Osteoblast (primary cell): ENCODE data around the gene NDOR1. TPM values are rescaled to one million over a fixed set of nuclear protein-coding genes. Genes with fewer than 3 reads are reported as not detected.

Source experiments
- DNase-seq: peaks from one replicate; pipeline ENCODE4 v3.0.0; 2011; ENCODE audit warnings: low spot score, mixed read lengths; ENCODE audit not compliant: insufficient read length; ENCODE audit errors: missing footprints
- H2AFZ ChIP-seq: 2 replicates; pipeline ENCODE4 v1.6.0; 2011; ENCODE audit warnings: mild to moderate bottlenecking, low read length
- H3K27ac ChIP-seq: 2 replicates; pipeline ENCODE4 v1.5.1; 2011; ENCODE audit warnings: mild to moderate bottlenecking, low read depth, low read length, moderate library complexity
- H3K27me3 ChIP-seq: 2 replicates; pipeline ENCODE4 v1.6.0; 2012; ENCODE audit warnings: mild to moderate bottlenecking, control low read depth, inconsistent platforms, low read length, moderate library complexity; ENCODE audit not compliant: insufficient read depth
- H3K36me3 ChIP-seq: 2 replicates; pipeline ENCODE4 v1.5.1; 2011; ENCODE audit warnings: mild to moderate bottlenecking, low read length, control low read depth, moderate library complexity; ENCODE audit not compliant: insufficient read depth
- H3K4me1 ChIP-seq: 2 replicates; pipeline ENCODE4 v1.5.1; 2011; ENCODE audit warnings: mild to moderate bottlenecking, low read length, control low read depth, moderate library complexity; ENCODE audit not compliant: insufficient read depth
- H3K4me2 ChIP-seq: 2 replicates; pipeline ENCODE4 v1.6.0; 2011; ENCODE audit warnings: mild to moderate bottlenecking, low read length; ENCODE audit not compliant: insufficient read depth
- H3K4me3 ChIP-seq: fragments of 200-600 bp; sonication (generic); 3 replicates; pipeline ENCODE4 v1.5.1; 2012; ENCODE audit warnings: mild to moderate bottlenecking, low read length, inconsistent platforms; ENCODE audit not compliant: insufficient read depth
- H3K79me2 ChIP-seq: 2 replicates; pipeline ENCODE4 v1.6.0; 2012; ENCODE audit warnings: mild to moderate bottlenecking, low read length, control low read depth, inconsistent platforms; ENCODE audit not compliant: insufficient read depth
- H3K9me3 ChIP-seq: 2 replicates; pipeline ENCODE4 v1.5.1; 2011; ENCODE audit warnings: low read depth, low read length, control low read depth
- H4K20me1 ChIP-seq: 2 replicates; pipeline ENCODE4 v1.6.0; 2012; ENCODE audit warnings: mild to moderate bottlenecking, low read length, control low read depth; ENCODE audit not compliant: insufficient read depth
- CTCF ChIP-seq: IDR thresholded peaks from 2 replicates; pipeline ENCODE4 v1.5.1; 2011; ENCODE audit warnings: mild to moderate bottlenecking, low read depth, low read length, moderate library complexity; ENCODE audit errors: extremely low read depth
- total RNA-seq: library from RNA; depleted of rRNA; stranded (reverse); fragments of >200 nt; gene quantifications from 2 replicates; pipeline ENCODE4 v1.2.3, GENCODE V29; 2012

Gene NDOR1
- total RNA-seq, 1 donor, result 6.2 TPM

DNA sequence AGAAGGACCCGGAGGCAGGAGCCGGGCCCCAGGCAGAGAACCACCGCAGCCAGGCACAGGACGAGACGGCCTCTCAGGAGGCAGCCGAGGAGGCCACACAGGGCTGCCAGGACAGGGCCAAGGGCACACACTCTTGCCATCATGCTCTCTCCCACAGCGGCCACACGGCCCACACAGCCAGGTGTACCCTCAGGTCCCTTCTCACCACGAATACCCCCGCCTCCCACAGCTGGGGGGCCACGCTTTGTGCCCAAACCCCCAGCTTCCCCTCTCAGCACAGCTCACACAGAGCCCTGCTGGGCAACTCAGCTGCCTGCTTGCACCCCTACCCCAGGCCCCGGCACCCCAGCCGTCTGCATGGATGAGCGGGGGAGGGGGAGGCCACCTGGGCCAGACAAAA is 11.7 kb upstream of the NDOR1 start:
- H4K20me1 ChIP-seq, result peaks cover 42% of the 10 kb centered on the region
- peaks cover 14% of the 10 kb centered on the region for H3K36me3 ChIP-seq
- H2AFZ ChIP-seq, result no peak overlapping the region
- no peak for TF ChIP-seq CTCF
- H3K27me3 ChIP-seq, result no peaks in the 10 kb centered on the region
- H3K4me2 ChIP-seq, result no peak overlapping the region
- peaks cover 17% of the 10 kb centered on the region for H3K4me1 ChIP-seq
- peaks cover 84% of the 10 kb centered on the region for H3K79me2 ChIP-seq
- DNase-seq, result no peak
- no peaks in the 10 kb centered on the region for H3K9me3 ChIP-seq
- no peak overlapping the region for H3K27ac ChIP-seq
- H3K4me3 ChIP-seq, result no peak overlapping the region

GRCh38 chr9:137194388-137194787 is 11.1 kb upstream of the NDOR1 start:
- no peak for TF ChIP-seq CTCF
- peaks cover 20% of the 10 kb centered on the region for H3K4me1 ChIP-seq
- peaks cover 14% of the 10 kb centered on the region for H3K36me3 ChIP-seq
- H4K20me1 ChIP-seq, result peaks cover 42% of the 10 kb centered on the region
- no peak overlapping the region for H2AFZ ChIP-seq
- no peak overlapping the region for H3K4me2 ChIP-seq
- H3K27me3 ChIP-seq, result no peaks in the 10 kb centered on the region
- DNase-seq, result no peak
- H3K4me3 ChIP-seq, result no peak overlapping the region
- no peak overlapping the region for H3K27ac ChIP-seq
- peaks cover 89% of the 10 kb centered on the region for H3K79me2 ChIP-seq
- no peaks in the 10 kb centered on the region for H3K9me3 ChIP-seq

DNA sequence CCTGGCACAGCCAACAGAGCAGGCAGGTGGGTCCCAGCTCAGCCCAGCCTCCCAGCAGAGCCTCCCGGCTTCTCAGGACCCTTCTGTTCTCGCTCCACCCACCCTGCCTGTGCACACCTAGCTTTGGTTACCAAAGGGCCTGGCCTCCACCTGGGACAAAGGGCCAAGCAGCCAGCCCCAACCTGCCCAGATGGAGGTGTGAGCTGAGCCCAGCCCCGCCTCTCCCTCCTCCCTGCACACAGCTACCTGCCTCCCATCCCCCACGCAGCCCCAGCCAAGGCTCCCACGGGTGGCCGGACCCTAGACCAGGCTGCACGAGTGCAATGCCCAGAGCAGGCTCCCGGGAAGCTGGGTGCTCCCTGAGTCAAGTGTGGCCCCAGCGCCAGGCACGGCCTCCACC is 10.6 kb upstream of the NDOR1 start:
- Histone ChIP-seq H4K20me1 (peaks cover 37% of the 10 kb centered on the region), H3K36me3 (peaks cover 13% of the 10 kb centered on the region), H3K27ac (no peak overlapping the region), H3K4me3 (no peak overlapping the region), H3K4me1 (peaks cover 16% of the 10 kb centered on the region), H2AFZ (no peak overlapping the region), H3K27me3 (no peaks in the 10 kb centered on the region), H3K9me3 (no peaks in the 10 kb centered on the region), H3K79me2 (peaks cover 85% of the 10 kb centered on the region), H3K4me2 (no peak overlapping the region)
- no peak for TF ChIP-seq CTCF
- DNase-seq, result no peak

- H4K20me1 ChIP-seq, result peaks cover 34% of the 10 kb centered on the region
- no peaks in the 10 kb centered on the region for H3K9me3 ChIP-seq
- H3K27ac ChIP-seq, result no peak overlapping the region
- H3K4me1 ChIP-seq, result peaks cover 14% of the 10 kb centered on the region
- no peak overlapping the region for H3K4me2 ChIP-seq
- peaks cover 78% of the 10 kb centered on the region for H3K79me2 ChIP-seq
- no peak for TF ChIP-seq CTCF
- no peak overlapping the region for H2AFZ ChIP-seq
- no peaks in the 10 kb centered on the region for H3K27me3 ChIP-seq
- no peak overlapping the region for H3K4me3 ChIP-seq
- peaks cover 9% of the 10 kb centered on the region for H3K36me3 ChIP-seq
- DNase-seq, result no peak
These were observed 9.8 kb upstream of the NDOR1 start for GRCh38 chr9:137195525-137196220.
